IPS-18c (cell line): ENCODE results near the gene EXOC2.
"Not testable (repeated sequence)": the region's sequence is repeated elsewhere in the genome, so short reads cannot be mapped to it uniquely, and the experiment has no call there.

Experiments
- H3K4me3 ChIP-seq: 2 replicates; pipeline ENCODE4 v1.7.0; 2013; ENCODE audit warnings: low read depth, mild to moderate bottlenecking, low read length, moderate library complexity; ENCODE audit not compliant: insufficient read depth
- H3K9me3 ChIP-seq: one replicate; pipeline ENCODE4 v1.6.1; 2013; ENCODE audit warnings: mild to moderate bottlenecking, low read length, moderate library complexity; ENCODE audit not compliant: control insufficient read depth, insufficient read depth

Gene EXOC2

GRCh38 chr6:582370-582769, 110.6 kb downstream of the EXOC2 start:
- H3K9me3 ChIP-seq = peaks cover 2% of the 10 kb centered on the region
- no peak overlapping the region for H3K4me3 ChIP-seq

GRCh38 chr6:579339-579738, 113.6 kb downstream of the EXOC2 start:
- Histone ChIP-seq H3K9me3 (no peaks in the 10 kb centered on the region), H3K4me3 (no peak overlapping the region)

GRCh38 chr6:572596-573265, 120.2 kb downstream of the EXOC2 start:
- Histone ChIP-seq H3K9me3 (no peaks in the 10 kb centered on the region), H3K4me3 (no peak overlapping the region)

GRCh38 chr6:571892-572291, 121.0 kb downstream of the EXOC2 start:
- no peak overlapping the region for H3K4me3 ChIP-seq
- no peaks in the 10 kb centered on the region for H3K9me3 ChIP-seq

GRCh38 chr6:570825-571224, 122.1 kb downstream of the EXOC2 start:
- Histone ChIP-seq H3K4me3 (no peak overlapping the region), H3K9me3 (no peaks in the 10 kb centered on the region)

- no peak overlapping the region for H3K4me3 ChIP-seq
- H3K9me3 ChIP-seq = no peaks in the 10 kb centered on the region
Observed at GRCh38 chr6:568954-569523, 123.9 kb downstream of the EXOC2 start.

GRCh38 chr6:568085-568484, 124.9 kb downstream of the EXOC2 start:
- H3K4me3 ChIP-seq = no peak overlapping the region
- H3K9me3 ChIP-seq = no peaks in the 10 kb centered on the region

- Histone ChIP-seq H3K9me3 (no peaks in the 10 kb centered on the region), H3K4me3 (no peak overlapping the region)
Observed at GRCh38 chr6:563863-564262, 129.1 kb downstream of the EXOC2 start.

- no peaks in the 10 kb centered on the region for H3K9me3 ChIP-seq
Observed at GRCh38 chr6:562052-562676, 130.8 kb downstream of the EXOC2 start.

GRCh38 chr6:561335-561734, 131.6 kb downstream of the EXOC2 start:
- not testable (repeated sequence) for H3K9me3 ChIP-seq, H3K4me3 ChIP-seq

More at GRCh38 chr6:562052-562676, 130.8 kb downstream of the EXOC2 start:
- H3K4me3 ChIP-seq = no peak overlapping the region

- Histone ChIP-seq H3K9me3 (no peaks in the 10 kb centered on the region), H3K4me3 (no peak overlapping the region)
Observed at GRCh38 chr6:558959-559358, 134.0 kb downstream of the EXOC2 start.

GRCh38 chr6:558089-558488, 134.8 kb downstream of the EXOC2 start:
- no peaks in the 10 kb centered on the region for H3K9me3 ChIP-seq
- no peak overlapping the region for H3K4me3 ChIP-seq

- no peaks in the 10 kb centered on the region for H3K9me3 ChIP-seq
- no peak overlapping the region for H3K4me3 ChIP-seq
Observed at GRCh38 chr6:551829-552350, 141.0 kb downstream of the EXOC2 start.

- no peaks in the 10 kb centered on the region for H3K9me3 ChIP-seq
- no peak overlapping the region for H3K4me3 ChIP-seq
Observed at GRCh38 chr6:551405-551804, 141.5 kb downstream of the EXOC2 start.

GRCh38 chr6:549906-550305, 143.0 kb downstream of the EXOC2 start:
- no peak overlapping the region for H3K4me3 ChIP-seq
- H3K9me3 ChIP-seq = no peaks in the 10 kb centered on the region

- H3K4me3 ChIP-seq = no peak overlapping the region
- no peaks in the 10 kb centered on the region for H3K9me3 ChIP-seq
Observed at GRCh38 chr6:548517-548916, 144.4 kb downstream of the EXOC2 start.

- Histone ChIP-seq H3K4me3 (no peak overlapping the region), H3K9me3 (no peaks in the 10 kb centered on the region)
Observed at GRCh38 chr6:548091-548490, 144.8 kb downstream of the EXOC2 start.

GRCh38 chr6:540490-540889, 152.4 kb downstream of the EXOC2 start:
- no peak overlapping the region for H3K4me3 ChIP-seq
- no peaks in the 10 kb centered on the region for H3K9me3 ChIP-seq
